ENCODE data around the gene MLX. TPM values are rescaled to one million over a fixed set of nuclear protein-coding genes. Genes with fewer than 3 reads are reported as not detected.

The MLX gene
- total and polyA plus RNA-seq, 2 donors (not counting 1 experiment from before 2014, with no cell fraction given): 36.2 to 49.3 TPM

GRCh38 chr17:42518755-42519545, 48.0 kb upstream of the MLX start:
- no peaks in the 10 kb centered on the region for H3K9me3 ChIP-seq (ENCODE audit: control insufficient read depth, insufficient read depth, low read depth, low read length)
- H3K9ac ChIP-seq (ENCODE audit: insufficient read depth, low read length): peak overlapping the region; percentile 52
- TF ChIP-seq CTCF (conservative IDR thresholded peaks at IDR 0.05 in 1 of 2, IDR thresholded peaks at IDR 0.05 in 1 of 2; ENCODE audit: low read depth in 1 of 2, low read length in 2 of 2) (no peak), EZH2 (IDR thresholded peaks at IDR 0.05; ENCODE audit: low read length, missing control alignments) (no peak)
- no peak overlapping the region for H2AFZ ChIP-seq (ENCODE audit: low read length)
- no peaks in the 10 kb centered on the region for H3K27me3 ChIP-seq (ENCODE audit: control insufficient read depth, insufficient read depth, low read length)
- peak; percentile 55 to 63 for DNase-seq (ENCODE audit: low read depth in 2 of 2)
- H3K27ac ChIP-seq (ENCODE audit: insufficient read depth, low read length): peak overlapping the region; percentile 97
- H3K4me3 ChIP-seq (replicated peaks in 1 of 4; ENCODE audit: control extremely low read depth in 1 of 4, insufficient read depth in 1 of 4, low read depth in 3 of 4, low read length in 4 of 4): no peak overlapping the region
- no peaks in the 10 kb centered on the region for H3K79me2 ChIP-seq (ENCODE audit: control insufficient read depth, insufficient read depth, low read length)
- H3K36me3 ChIP-seq (ENCODE audit: control insufficient read depth, insufficient read depth, low read length): peaks cover 10% of the 10 kb centered on the region
- H4K20me1 ChIP-seq (ENCODE audit: control insufficient read depth, extremely low read depth, insufficient read depth, low read length): no peaks in the 10 kb centered on the region
- peak overlapping the region; percentile 60 for H3K4me2 ChIP-seq (ENCODE audit: extremely low read depth, insufficient read depth, low read length)
- peaks cover 55% of the 10 kb centered on the region for H3K4me1 ChIP-seq (ENCODE audit: control insufficient read depth, extremely low read depth, insufficient read depth, low read length)

- Histone ChIP-seq H3K27ac (ENCODE audit: insufficient read depth, low read length) (peak overlapping the region; percentile 97), H3K4me2 (ENCODE audit: extremely low read depth, insufficient read depth, low read length) (peak overlapping the region; percentile 60), H3K27me3 (ENCODE audit: control insufficient read depth, insufficient read depth, low read length) (no peaks in the 10 kb centered on the region), H3K36me3 (ENCODE audit: control insufficient read depth, insufficient read depth, low read length) (peaks cover 6% of the 10 kb centered on the region), H3K9ac (ENCODE audit: insufficient read depth, low read length) (peak overlapping the region; percentile 54), H4K20me1 (ENCODE audit: control insufficient read depth, extremely low read depth, insufficient read depth, low read length) (no peaks in the 10 kb centered on the region), H3K79me2 (ENCODE audit: control insufficient read depth, insufficient read depth, low read length) (no peaks in the 10 kb centered on the region), H3K4me1 (ENCODE audit: control insufficient read depth, extremely low read depth, insufficient read depth, low read length) (peaks cover 55% of the 10 kb centered on the region), H3K9me3 (ENCODE audit: control insufficient read depth, insufficient read depth, low read depth, low read length) (no peaks in the 10 kb centered on the region), H2AFZ (ENCODE audit: low read length) (no peak overlapping the region), H3K4me3 (replicated peaks in 1 of 4; ENCODE audit: control extremely low read depth in 1 of 4, insufficient read depth in 1 of 4, low read depth in 3 of 4, low read length in 4 of 4) (no peak overlapping the region)
- DNase-seq (ENCODE audit: low read depth in 2 of 2): peak; percentile 99
- no peak for TF ChIP-seq CTCF (conservative IDR thresholded peaks at IDR 0.05 in 1 of 2, IDR thresholded peaks at IDR 0.05 in 1 of 2; ENCODE audit: low read depth in 1 of 2, low read length in 2 of 2)
- no peak for TF ChIP-seq EZH2 (IDR thresholded peaks at IDR 0.05; ENCODE audit: low read length, missing control alignments)
Measured at GRCh38 chr17:42519546-42520491, 47.1 kb upstream of the MLX start.

GRCh38 chr17:42520540-42520951, 46.4 kb upstream of the MLX start:
- peak in 1 of 2 donors; percentile 14 for TF ChIP-seq CTCF (conservative IDR thresholded peaks at IDR 0.05 in 1 of 2, IDR thresholded peaks at IDR 0.05 in 1 of 2; ENCODE audit: low read depth in 1 of 2, low read length in 2 of 2)
- TF ChIP-seq EZH2 (IDR thresholded peaks at IDR 0.05; ENCODE audit: low read length, missing control alignments): no peak
- H3K9ac ChIP-seq (ENCODE audit: insufficient read depth, low read length): peak overlapping the region; percentile 1
- H3K4me1 ChIP-seq (ENCODE audit: control insufficient read depth, extremely low read depth, insufficient read depth, low read length): peaks cover 57% of the 10 kb centered on the region
- H3K4me2 ChIP-seq (ENCODE audit: extremely low read depth, insufficient read depth, low read length): peak overlapping the region; percentile 42
- peak overlapping the region in 1 of 4 experiments; percentile 20 for H3K4me3 ChIP-seq (replicated peaks in 1 of 4; ENCODE audit: control extremely low read depth in 1 of 4, insufficient read depth in 1 of 4, low read depth in 3 of 4, low read length in 4 of 4)
- H3K79me2 ChIP-seq (ENCODE audit: control insufficient read depth, insufficient read depth, low read length): no peaks in the 10 kb centered on the region
- no peaks in the 10 kb centered on the region for H3K27me3 ChIP-seq (ENCODE audit: control insufficient read depth, insufficient read depth, low read length)
- H4K20me1 ChIP-seq (ENCODE audit: control insufficient read depth, extremely low read depth, insufficient read depth, low read length): no peaks in the 10 kb centered on the region
- H2AFZ ChIP-seq (ENCODE audit: low read length): no peak overlapping the region
- DNase-seq (ENCODE audit: low read depth in 2 of 2): no peak
- H3K9me3 ChIP-seq (ENCODE audit: control insufficient read depth, insufficient read depth, low read depth, low read length): no peaks in the 10 kb centered on the region
- H3K36me3 ChIP-seq (ENCODE audit: control insufficient read depth, insufficient read depth, low read length): peaks cover 6% of the 10 kb centered on the region
- H3K27ac ChIP-seq (ENCODE audit: insufficient read depth, low read length): peak overlapping the region; percentile 97

Data from fibroblast of lung (primary cell).